ENCODE measurements around the gene IQSEC1. TPM values are rescaled to one million over a fixed set of nuclear protein-coding genes. Genes with fewer than 3 reads are reported as not detected.

The IQSEC1 gene
- total and polyA plus RNA-seq, 10 of the 15 experiments (the other 5 are each of a cell fraction or from before 2014, with no cell fraction given): 0.92 to 55.2 (median 8.5) TPM

DNA sequence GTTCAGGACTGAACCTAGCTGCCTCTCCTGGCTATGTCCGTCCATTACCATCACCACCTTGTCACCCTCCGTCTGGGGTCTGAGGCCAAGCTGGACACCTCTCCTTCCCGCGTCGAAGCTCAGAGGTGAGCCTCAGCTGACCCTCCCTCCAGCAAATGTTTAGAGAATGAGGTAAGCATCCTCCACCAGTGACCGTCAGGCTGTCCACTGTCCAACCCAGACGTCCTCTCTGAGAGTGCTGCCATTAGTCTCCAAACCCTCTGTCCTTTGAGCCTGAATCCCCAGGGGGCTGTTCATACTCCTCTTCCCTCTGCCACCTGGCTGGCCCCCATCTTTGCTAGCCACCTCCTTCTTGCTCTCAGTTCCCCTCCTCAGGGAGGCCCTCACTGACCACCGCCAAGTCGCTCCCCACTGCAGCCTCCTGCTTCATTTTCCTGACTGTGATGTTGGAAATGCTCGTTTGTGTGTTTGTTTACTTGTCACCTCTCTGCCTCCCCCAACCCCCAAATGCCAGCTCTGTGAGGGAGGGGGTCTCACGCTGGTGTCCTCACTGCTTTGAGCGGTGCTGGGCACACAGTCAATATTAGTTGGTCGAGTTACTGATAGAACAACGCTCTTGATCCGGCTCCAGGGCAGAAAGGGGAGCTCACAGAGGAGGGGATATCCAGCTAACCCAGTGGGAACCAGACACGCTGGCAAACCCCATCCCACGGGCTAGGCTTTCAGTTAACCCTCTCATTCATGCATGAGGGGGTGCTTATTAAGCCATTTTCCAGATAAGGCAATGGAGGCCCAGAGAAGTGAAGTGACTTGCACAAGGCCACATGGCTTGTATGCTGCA is 64.9 kb downstream of the IQSEC1 start (continued):
- TF ChIP-seq, protein P1, sequence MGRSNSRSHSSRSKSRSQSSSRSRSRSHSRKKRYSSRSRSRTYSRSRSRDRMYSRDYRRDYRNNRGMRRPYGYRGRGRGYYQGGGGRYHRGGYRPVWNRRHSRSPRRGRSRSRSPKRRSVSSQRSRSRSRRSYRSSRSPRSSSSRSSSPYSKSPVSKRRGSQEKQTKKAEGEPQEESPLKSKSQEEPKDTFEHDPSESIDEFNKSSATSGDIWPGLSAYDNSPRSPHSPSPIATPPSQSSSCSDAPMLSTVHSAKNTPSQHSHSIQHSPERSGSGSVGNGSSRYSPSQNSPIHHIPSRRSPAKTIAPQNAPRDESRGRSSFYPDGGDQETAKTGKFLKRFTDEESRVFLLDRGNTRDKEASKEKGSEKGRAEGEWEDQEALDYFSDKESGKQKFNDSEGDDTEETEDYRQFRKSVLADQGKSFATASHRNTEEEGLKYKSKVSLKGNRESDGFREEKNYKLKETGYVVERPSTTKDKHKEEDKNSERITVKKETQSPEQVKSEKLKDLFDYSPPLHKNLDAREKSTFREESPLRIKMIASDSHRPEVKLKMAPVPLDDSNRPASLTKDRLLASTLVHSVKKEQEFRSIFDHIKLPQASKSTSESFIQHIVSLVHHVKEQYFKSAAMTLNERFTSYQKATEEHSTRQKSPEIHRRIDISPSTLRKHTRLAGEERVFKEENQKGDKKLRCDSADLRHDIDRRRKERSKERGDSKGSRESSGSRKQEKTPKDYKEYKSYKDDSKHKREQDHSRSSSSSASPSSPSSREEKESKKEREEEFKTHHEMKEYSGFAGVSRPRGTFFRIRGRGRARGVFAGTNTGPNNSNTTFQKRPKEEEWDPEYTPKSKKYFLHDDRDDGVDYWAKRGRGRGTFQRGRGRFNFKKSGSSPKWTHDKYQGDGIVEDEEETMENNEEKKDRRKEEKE (IDR thresholded peaks at IDR 0.05): no peak
- TF ChIP-seq IKZF1 (conservative IDR thresholded peaks at IDR 0.05) (no peak), CHD4 (IDR thresholded peaks at IDR 0.05) (no peak), GABPA (IDR thresholded peaks at IDR 0.05; ENCODE audit: low read depth) (no peak), MYB (IDR thresholded peaks at IDR 0.05; ENCODE audit: borderline replicate concordance, low read depth, low read length) (no peak), ESRRA (IDR thresholded peaks at IDR 0.05; ENCODE audit: low read length) (no peak), MEF2B (IDR thresholded peaks at IDR 0.05; ENCODE audit: partially characterized antibody, poor library complexity, severe bottlenecking) (peak; percentile 14), CBX3 (IDR thresholded peaks at IDR 0.05; ENCODE audit: borderline replicate concordance, low read depth) (no peak), EP300 (IDR thresholded peaks at IDR 0.05; ENCODE audit: borderline replicate concordance in 1 of 2, control insufficient read depth in 1 of 2, low read depth in 2 of 2, low read length in 2 of 2) (no peak), HDGF (IDR thresholded peaks at IDR 0.05) (0 out of 2 replicates have a peak, but pooled peaks have one; percentile 14), SPI1 (IDR thresholded peaks at IDR 0.05; ENCODE audit: borderline replicate concordance, insufficient read depth, low read depth, low read length) (peak; percentile 47; the same call in 1 of the 2 replicates), NFXL1 (IDR thresholded peaks at IDR 0.05; ENCODE audit: borderline replicate concordance) (no peak)
- TF ChIP-seq, protein P2, sequence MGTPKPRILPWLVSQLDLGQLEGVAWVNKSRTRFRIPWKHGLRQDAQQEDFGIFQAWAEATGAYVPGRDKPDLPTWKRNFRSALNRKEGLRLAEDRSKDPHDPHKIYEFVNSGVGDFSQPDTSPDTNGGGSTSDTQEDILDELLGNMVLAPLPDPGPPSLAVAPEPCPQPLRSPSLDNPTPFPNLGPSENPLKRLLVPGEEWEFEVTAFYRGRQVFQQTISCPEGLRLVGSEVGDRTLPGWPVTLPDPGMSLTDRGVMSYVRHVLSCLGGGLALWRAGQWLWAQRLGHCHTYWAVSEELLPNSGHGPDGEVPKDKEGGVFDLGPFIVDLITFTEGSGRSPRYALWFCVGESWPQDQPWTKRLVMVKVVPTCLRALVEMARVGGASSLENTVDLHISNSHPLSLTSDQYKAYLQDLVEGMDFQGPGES (IDR thresholded peaks at IDR 0.05): no peak
- TF ChIP-seq, protein P3, sequence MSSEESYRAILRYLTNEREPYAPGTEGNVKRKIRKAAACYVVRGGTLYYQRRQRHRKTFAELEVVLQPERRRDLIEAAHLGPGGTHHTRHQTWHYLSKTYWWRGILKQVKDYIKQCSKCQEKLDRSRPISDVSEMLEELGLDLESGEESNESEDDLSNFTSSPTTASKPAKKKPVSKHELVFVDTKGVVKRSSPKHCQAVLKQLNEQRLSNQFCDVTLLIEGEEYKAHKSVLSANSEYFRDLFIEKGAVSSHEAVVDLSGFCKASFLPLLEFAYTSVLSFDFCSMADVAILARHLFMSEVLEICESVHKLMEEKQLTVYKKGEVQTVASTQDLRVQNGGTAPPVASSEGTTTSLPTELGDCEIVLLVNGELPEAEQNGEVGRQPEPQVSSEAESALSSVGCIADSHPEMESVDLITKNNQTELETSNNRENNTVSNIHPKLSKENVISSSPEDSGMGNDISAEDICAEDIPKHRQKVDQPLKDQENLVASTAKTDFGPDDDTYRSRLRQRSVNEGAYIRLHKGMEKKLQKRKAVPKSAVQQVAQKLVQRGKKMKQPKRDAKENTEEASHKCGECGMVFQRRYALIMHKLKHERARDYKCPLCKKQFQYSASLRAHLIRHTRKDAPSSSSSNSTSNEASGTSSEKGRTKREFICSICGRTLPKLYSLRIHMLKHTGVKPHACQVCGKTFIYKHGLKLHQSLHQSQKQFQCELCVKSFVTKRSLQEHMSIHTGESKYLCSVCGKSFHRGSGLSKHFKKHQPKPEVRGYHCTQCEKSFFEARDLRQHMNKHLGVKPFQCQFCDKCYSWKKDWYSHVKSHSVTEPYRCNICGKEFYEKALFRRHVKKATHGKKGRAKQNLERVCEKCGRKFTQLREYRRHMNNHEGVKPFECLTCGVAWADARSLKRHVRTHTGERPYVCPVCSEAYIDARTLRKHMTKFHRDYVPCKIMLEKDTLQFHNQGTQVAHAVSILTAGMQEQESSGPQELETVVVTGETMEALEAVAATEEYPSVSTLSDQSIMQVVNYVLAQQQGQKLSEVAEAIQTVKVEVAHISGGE (CRISPR knock-in tag; IDR thresholded peaks at IDR 0.05): no peak

All from GM12878 (cell line).